HK-2 (cell line): ENCODE measurements around the gene SLC29A4.
"Not testable (repeated sequence)": the region's sequence is repeated elsewhere in the genome, so short reads cannot be mapped to it uniquely, and the experiment has no call there.

Experiments
- DNase-seq: peaks from one replicate; pipeline ENCODE4 v3.0.0-alpha.2; 2018; ENCODE audit not compliant: unreplicated experiment

Gene SLC29A4, protein sequence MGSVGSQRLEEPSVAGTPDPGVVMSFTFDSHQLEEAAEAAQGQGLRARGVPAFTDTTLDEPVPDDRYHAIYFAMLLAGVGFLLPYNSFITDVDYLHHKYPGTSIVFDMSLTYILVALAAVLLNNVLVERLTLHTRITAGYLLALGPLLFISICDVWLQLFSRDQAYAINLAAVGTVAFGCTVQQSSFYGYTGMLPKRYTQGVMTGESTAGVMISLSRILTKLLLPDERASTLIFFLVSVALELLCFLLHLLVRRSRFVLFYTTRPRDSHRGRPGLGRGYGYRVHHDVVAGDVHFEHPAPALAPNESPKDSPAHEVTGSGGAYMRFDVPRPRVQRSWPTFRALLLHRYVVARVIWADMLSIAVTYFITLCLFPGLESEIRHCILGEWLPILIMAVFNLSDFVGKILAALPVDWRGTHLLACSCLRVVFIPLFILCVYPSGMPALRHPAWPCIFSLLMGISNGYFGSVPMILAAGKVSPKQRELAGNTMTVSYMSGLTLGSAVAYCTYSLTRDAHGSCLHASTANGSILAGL

DNA sequence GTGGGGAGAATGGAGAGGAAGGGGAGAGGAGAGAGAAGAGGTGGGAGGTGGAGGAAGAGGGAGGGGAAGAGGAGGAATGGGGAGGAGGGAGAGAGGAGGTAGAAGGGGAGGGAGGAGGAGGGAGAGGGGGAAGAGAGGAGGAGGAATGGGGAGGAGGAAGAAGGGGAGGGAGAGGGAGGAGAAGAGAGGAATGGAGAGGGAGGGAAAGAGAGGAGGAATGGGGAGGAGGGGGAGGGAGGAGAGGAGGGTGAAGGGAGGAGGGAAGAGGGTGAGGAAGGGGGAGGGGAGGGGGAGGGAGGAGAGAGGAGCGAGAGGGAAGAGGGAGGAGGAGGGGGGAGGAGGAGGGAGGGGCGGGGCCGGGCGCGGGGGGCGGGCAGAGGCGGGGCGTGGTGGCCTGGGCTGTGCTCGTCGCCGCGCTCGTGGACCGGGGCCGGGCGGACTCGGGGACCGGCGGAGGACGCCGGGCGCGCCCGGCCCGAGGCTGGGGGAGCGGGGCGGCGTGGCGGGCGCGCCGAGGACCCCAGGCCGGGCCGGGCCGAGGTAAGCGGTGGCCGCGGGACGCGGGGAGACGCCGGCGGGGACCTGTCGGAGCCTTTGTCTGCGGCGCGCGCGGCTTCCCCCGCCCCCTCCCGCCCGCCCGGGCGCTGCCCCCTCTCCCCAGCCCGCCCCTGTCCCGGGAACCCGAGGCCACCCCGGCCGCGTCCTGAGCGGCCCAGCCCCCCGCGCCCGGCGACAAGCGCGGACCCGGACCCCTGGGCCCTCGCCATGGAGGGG, at the start of gene SLC29A4:
SLC29A4 (plus strand) TSS at position 401 of the 774 bp plus-strand sequence. CDS start 4,874 bp downstream, outside the sequence.
- peak; percentile 47 for DNase-seq

DNA sequence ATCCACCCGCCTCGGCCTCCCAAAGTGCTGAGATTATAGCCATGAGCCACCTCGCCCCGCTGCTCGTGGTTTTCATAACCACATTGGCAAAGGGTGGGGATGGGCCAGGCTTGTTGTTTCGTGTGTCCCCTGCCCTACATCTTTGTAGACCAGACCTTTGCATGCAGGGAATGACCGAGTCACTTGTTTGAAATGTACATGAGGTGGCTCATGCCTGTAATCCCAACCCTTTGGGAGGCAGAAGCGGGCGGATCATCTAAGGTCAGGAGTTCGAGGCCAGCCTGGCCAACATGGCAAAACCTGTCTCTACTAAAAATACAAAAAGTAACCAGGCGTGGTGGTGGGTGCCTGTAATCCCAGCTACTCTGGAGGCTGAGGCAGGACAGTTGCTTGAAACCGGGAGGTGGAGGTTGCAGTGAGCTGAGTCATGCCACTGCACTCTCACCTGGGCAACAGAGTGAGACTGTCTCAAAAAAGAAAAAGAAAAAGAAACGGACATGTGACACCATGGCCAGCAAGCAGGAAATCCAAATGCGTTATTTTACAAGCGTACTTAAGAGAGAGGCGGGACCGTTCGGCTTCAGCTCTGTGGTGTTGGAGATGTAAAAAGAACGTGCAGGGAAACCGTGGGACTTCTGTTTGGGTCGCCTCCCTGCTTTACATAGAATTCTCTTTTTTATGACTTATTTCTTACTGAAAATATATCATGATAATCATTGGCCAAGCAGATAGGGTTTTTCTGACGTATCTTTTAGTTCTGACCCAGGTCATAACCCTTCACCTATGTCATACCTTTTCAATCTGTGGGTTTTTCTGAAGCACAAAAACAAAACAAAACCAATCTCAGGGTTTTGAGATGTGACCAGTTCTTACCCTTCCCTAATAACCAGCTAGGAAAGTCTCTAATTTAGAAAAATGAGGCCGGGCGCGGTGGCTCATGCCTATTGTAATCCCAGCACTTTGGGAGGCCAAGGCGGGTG, 47.6 kb upstream of the SLC29A4 start:
- peak; percentile 30 for DNase-seq

GRCh38 chr7:5237286-5237685, 45.5 kb upstream of the SLC29A4 start:
- no peak for DNase-seq

DNA sequence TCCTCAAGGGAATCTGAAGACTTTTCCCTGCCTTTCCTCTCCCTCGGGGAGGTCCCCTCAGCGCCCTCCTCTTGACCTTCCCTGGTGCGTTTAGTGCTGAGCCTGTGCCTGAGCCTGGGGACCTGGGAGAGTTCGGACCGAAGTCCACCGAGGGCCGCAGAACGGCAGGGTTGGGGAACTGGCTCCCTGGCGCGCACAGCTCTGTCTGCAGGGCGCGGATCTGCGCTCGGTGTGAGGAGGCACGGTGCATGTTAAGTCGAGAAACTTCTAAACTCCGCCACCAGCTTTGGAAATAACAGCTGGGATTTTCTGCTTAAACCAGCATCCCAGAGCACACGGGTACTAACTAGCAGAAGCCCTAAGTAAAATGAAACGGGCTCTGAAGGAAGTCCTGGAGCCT, 44.2 kb upstream of the SLC29A4 start:
- DNase-seq: no peak

DNA sequence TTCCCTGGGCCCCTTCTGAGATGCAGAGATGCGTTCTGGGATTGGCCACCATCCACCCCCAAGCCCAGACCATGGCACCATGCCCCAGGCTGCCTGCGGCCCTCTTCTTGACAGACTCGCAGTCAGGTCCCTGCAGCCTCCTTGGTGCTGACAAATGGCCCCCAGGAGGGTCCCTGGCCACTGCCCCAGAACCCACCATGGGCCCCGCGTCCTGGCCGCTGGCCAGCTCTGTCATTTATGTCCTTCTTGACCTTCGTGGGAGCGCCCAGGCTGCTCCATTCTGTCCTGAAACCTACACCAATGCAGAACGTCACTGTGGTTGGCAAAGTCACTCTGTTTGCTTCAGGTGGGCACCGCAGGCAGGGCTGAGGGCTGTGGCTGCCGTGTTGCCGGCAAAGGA, 39.5 kb upstream of the SLC29A4 start:
- DNase-seq: no peak

GRCh38 chr7:5248201-5248885, 34.4 kb upstream of the SLC29A4 start:
- DNase-seq: no peak

DNA sequence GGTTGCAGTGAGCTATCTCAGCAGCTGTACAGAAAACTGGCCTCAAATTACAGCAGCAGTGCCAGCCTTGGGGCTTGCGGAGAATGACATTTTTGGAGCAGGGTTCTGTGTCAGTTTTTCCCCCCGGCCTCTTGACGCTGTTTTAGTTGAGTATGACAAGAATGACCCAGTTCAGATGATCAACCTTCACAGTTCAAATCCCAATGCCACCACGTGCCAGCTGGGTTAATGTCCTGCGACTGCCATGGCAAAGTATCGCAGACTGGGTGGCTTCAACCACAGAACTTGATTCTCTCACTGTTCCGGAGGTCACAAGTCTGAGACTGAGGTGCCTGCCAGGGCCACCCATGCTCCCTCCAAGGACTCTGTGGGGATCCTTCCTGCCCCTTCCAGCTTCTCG, 32.0 kb upstream of the SLC29A4 start:
- not testable (repeated sequence) for DNase-seq

- DNase-seq: not testable (repeated sequence)
Observed at GRCh38 chr7:5253529-5253928, 29.2 kb upstream of the SLC29A4 start.

DNA sequence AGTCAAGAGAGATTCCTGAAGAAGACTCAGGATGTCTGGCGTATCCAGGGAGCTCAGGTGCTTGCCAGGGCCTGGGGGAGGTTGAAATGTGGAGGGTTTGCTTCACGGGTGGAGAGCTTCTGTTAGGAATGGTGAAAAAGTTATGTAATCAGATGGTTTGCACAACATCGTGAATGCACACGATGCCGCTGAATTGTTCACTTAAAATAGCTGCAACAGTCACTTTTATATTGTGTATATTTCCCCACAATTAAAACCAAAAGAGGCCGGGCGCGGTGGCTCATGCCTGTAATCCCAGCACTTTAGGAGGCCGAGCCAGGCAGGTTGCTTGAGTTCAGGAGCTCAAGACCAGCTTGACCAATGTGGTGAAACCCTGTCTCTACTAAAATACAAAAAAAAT, 28.4 kb upstream of the SLC29A4 start:
- not testable (repeated sequence) for DNase-seq

DNA sequence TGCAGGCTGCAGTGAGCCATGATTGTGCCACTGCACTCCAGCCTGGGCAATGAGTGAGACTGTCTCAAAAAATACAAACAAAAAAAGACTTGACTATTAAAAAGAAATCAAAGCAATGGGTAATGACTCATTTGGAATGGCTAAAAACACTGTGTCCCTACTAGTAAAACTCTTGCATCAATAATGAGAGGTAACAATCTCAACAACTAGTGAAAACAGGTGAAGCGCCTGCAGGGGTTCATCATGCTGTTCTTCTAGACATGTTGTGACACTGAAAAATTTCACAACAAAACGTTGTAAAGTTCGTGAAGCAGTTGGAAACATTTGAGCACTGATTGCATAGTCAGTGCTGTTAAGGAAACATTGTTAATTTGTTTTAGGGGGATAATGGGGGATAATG, 26.9 kb upstream of the SLC29A4 start:
- DNase-seq: no peak

DNA sequence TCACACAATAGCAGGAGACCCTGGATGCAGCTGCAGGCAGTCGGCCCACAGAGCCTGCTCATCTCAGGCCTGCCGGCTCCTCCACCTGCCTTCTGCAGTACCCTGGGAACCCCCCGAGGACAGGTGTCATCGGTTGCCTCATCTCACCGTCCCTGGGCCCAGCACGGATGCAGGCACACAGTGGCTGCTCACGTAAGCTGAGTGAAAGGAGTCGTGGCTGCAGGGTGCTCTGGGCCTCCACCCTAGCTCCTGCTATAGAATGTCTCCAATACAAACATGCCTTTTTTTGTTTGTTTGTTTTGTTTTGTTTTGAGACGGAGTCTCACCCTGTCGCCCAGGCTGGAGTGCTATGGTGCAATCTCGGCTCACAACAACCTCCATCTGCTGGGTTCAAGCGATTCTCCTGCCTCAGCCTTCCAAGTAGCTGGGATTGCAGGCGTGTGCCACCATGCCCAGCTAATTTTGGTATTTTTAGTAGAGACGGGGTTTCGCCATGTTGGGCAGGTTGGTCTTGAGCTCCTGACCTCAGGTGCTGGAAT, 22.1 kb upstream of the SLC29A4 start:
- DNase-seq: not testable (repeated sequence)

DNA sequence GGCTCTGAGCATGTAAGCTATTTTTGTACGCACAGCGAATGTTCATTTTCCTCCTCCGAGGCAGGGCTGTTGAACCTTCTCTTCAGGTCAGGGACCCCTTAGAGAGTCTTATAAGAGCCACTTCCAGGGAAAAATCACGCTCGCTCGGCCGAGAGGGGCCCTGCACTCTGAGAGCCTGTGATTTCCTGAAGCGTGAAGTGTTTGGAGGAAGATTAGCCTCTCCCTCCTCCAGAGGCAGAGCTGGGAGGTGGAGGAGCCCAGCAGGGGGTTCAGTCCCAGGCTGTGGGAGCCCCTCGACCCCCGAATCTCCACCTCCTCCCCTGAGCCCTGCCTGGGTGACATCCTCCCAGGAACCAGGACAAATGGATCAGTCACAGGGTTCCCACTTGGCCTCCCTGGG, 19.7 kb upstream of the SLC29A4 start:
- not testable (repeated sequence) for DNase-seq

GRCh38 chr7:5265320-5266190, 17.2 kb upstream of the SLC29A4 start:
- DNase-seq: no peak

DNA sequence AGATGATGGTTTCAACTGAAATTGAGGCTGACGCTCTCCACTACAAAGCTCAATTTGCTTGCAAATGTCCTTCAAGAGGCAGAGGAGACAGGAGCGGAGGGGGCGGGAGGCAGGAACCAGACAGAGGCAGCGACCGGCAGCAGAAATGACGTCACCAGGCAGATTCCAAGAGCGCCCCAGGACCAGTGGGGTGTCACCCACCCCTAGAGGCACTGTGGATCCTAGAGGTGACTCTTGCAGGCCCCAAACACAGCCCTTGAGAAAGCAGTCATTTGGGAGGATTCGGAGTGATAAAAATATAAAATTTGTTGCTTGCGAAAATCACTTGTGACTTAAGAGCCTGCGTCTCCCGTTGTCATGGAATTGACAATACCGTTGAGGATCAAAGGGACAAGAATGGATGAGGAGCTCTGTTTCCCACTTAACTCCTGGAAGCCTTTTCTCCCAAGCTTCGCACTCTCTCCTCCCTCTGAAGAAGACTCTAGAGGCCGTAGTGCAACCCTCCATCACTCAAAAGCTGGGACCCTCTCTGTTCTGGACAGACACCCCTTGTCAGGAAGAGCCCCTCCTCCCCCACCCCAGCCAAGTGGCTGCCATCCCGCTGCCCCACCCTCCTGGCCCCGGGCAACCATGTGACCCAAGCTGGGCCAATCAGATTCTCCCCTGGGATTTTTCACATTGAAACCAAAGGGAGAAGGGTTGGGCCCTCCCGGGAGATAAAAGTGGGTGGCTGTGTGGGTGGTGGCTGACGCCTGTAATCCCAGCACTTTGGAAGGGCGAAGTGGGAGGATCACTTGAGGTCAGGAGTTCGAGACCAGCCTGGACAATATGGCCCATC, 16.3 kb upstream of the SLC29A4 start:
- no peak for DNase-seq

GRCh38 chr7:5267829-5268228, 14.9 kb upstream of the SLC29A4 start:
- DNase-seq: not testable (repeated sequence)

DNA sequence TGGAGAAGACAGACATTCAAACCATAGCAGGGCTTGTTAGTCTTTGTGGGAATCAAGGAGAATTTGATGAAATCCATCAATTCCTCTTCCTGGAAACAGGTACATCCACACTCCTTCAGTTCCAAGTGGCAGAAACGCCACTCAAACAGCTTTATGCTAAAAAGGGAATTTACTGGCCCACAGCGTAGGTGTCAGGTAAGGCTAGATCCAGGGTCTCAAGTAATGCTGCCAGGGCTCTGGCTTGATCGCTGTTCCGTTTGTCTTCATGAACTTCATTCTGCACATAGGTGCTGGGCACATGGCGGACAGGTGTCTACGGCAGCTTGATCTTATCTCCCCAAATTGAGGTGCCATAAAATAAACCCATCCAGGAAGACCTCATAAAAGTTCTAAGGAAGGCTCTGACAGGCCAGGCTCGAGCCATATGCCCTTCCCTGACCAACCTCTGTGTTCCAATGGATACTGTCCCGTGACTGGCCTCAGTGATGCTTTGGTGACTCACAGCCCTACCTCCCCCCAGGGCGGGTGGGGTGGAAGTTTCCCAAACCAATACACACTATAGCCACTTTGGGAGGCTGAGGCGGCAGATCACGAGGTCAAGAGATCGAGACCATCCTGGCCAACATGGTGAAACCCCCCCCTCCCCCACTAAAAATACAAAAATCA, 12.6 kb upstream of the SLC29A4 start:
- not testable (repeated sequence) for DNase-seq

DNA sequence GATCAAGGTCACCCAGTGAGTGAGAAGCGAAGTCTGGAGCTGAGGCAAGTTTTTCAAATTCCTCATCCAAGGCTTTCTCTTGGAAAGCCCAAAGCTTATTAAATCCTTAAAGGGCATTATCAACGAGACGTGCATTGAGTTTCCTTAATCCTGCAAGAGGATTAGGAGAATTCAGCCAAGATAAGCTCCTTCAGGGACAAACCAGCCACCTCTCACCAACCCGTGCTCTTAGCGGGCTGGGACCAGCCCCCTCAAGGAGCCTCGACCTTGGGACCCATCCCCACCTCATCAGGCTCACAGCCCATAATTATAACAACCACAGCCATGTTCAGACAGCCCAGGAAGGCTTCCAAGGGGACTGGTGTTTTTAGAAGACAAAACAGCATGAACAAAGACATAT, 12.0 kb upstream of the SLC29A4 start:
- no peak for DNase-seq

- not testable (repeated sequence) for DNase-seq
Observed at GRCh38 chr7:5273831-5274405, 8.8 kb upstream of the SLC29A4 start.
